ENCODE data around the gene METTL13.

DNA sequence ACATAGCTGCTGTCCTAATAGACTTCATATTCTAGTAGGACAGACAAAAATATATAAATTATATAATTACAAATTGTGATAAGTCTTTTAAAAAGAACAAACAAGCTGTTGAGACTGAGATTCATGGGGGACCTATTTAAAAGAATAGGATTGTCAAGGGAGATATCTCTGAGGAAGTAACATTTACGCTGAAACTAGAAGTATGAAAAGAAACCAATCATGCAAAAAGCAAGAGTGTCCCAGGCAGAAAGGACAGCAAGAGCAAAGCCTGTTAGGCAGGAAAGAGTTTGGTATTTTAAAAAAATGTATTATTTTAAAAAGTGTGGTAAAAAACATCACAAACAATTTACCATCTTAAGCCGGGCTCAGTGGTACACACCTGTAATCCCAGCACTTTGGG lies 9.1 kb upstream of the METTL13 start:
- no peak for TF ChIP-seq POLR2A (IDR thresholded peaks at IDR 0.05)
- TF ChIP-seq, protein P1, sequence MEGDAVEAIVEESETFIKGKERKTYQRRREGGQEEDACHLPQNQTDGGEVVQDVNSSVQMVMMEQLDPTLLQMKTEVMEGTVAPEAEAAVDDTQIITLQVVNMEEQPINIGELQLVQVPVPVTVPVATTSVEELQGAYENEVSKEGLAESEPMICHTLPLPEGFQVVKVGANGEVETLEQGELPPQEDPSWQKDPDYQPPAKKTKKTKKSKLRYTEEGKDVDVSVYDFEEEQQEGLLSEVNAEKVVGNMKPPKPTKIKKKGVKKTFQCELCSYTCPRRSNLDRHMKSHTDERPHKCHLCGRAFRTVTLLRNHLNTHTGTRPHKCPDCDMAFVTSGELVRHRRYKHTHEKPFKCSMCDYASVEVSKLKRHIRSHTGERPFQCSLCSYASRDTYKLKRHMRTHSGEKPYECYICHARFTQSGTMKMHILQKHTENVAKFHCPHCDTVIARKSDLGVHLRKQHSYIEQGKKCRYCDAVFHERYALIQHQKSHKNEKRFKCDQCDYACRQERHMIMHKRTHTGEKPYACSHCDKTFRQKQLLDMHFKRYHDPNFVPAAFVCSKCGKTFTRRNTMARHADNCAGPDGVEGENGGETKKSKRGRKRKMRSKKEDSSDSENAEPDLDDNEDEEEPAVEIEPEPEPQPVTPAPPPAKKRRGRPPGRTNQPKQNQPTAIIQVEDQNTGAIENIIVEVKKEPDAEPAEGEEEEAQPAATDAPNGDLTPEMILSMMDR (IDR thresholded peaks at IDR 0.05), result no peak
